ENCODE measurements around the gene RPS5. TPM values are rescaled to one million over a fixed set of nuclear protein-coding genes. Genes with fewer than 3 reads are reported as not detected.
A peak's percentile ranks its signal among the peaks of the same experiment; 100 is the strongest.

Gene RPS5
- total and polyA plus RNA-seq, 9 of the 15 experiments (the other 6 are each of a cell fraction or from before 2014, with no cell fraction given): 1,228 to 3,570 (median 2,484) TPM

GRCh38 chr19:58392945-58393724, 6.1 kb downstream of the RPS5 start (continued):
- no peak for TF ChIP-seq E2F3 (CRISPR knock-in tag; IDR thresholded peaks at IDR 0.05)
- TF ChIP-seq SUPT5H (IDR thresholded peaks at IDR 0.05): peak; percentile 55; the same call in 1 of the 2 replicates

- H3K36me3 ChIP-seq (ENCODE audit: control insufficient read depth, insufficient read depth, low read length): peaks cover 66% of the 10 kb centered on the region
- no peak for FAIRE-seq
Measured at GRCh38 chr19:58393725-58394033, 6.6 kb downstream of the RPS5 start.

More at GRCh38 chr19:58393725-58394033, 6.6 kb downstream of the RPS5 start:
- no peak overlapping the region for H3K9ac ChIP-seq (ENCODE audit: insufficient read depth in 1 of 2, low read depth in 2 of 2, low read length in 2 of 2)
- BruUV-seq (replicated peaks): no TSS peak
- 80% methylated on average over 4 of the region's 4 CpGs for WGBS (ENCODE audit: insufficient coverage, low coverage, missing lambda C conversion rate)
- no peaks in the 10 kb centered on the region for H3K9me3 ChIP-seq (replicated peaks; ENCODE audit: control insufficient read depth, insufficient read depth, low read depth, low read length)
- intact Hi-C loops (cut with micrococcal nuclease): no loop called here
- no peak overlapping the region for H2AFZ ChIP-seq (ENCODE audit: low read depth, low read length)
- no peak overlapping the region for H3K4me3 ChIP-seq
- H3K27me3 ChIP-seq (ENCODE audit: control insufficient read depth in 2 of 2, insufficient read depth in 2 of 2, low read length in 2 of 2): no peaks in the 10 kb centered on the region
- peaks cover 41% of the 10 kb centered on the region for H3K79me2 ChIP-seq (ENCODE audit: control insufficient read depth, insufficient read depth, low read length)
- in situ Hi-C loops (cut with MboI): no loop called here
- peaks cover 10 to 57% of the 10 kb centered on the region in 2 experiments; a peak in 4 of 5 replicates for H3K4me1 ChIP-seq (replicated peaks in 1 of 2; ENCODE audit: control insufficient read depth in 2 of 2, insufficient read depth in 2 of 2, low read length in 2 of 2)
- DNase-seq (ENCODE audit: extremely low read depth in 1 of 4, low spot score in 3 of 4): no peak
- TF ChIP-seq CREBBP (IDR thresholded peaks at IDR 0.05; ENCODE audit: low read depth, low read length) (no peak), BCLAF1 (IDR thresholded peaks at IDR 0.05; ENCODE audit: borderline replicate concordance in 1 of 2, control insufficient read depth in 1 of 2, low read depth in 2 of 2, low read length in 1 of 2) (no peak), ZBTB43 (CRISPR knock-in tag; IDR thresholded peaks at IDR 0.05) (no peak), MCM7 (IDR thresholded peaks at IDR 0.05) (no peak), FUS (optimal IDR thresholded peaks at IDR 0.05; ENCODE audit: low read depth, low read length) (no peak)
- H3K27ac ChIP-seq (ENCODE audit: extremely low read depth, low read depth, low read length): no peak overlapping the region
- H4K20me1 ChIP-seq (replicated peaks; ENCODE audit: control insufficient read depth, insufficient read depth, low read length): peaks cover 18% of the 10 kb centered on the region; the same call in 1 of the 2 replicates
- no peak overlapping the region for H3K4me2 ChIP-seq (ENCODE audit: insufficient read depth, low read length)
- ChIA-PET CTCF (ENCODE audit: low intra/inter-chr PET ratio) (no interaction called here), POLR2A (no interaction called here)
- no peaks in the 10 kb centered on the region for H3K9me1 ChIP-seq (ENCODE audit: control insufficient read depth, insufficient read depth, low read length)
- ATAC-seq: no peak
